Liver (tissue), 3 donors: Measurements from ENCODE around the gene TSPAN15.

ENCODE experiments used
- ATF3 ChIP-seq: IDR thresholded peaks from 2 replicates; pipeline ENCODE4 v1.6.1; 2016; ENCODE audit warnings: antibody characterized with exemption
- CTCF ChIP-seq: fragments of 150-350 bp; IDR thresholded peaks from 2 replicates; pipeline ENCODE4 v1.5.1; 2017; ENCODE audit warnings: improper control_type of control experiment, low read depth, low read length; ENCODE audit not compliant: missing input control
- EGR1 ChIP-seq, 2 donors: IDR thresholded peaks; 2 replicates each; pipeline ENCODE4 v1.6.1; 2016 to 2018; ENCODE audit warnings: antibody characterized with exemption in 2 of 2, low read depth in 2 of 2
- FOXA2 ChIP-seq: IDR thresholded peaks from 2 replicates; pipeline ENCODE4 v1.6.1; 2016; ENCODE audit warnings: antibody characterized with exemption
- GABPA ChIP-seq, 2 donors: IDR thresholded peaks in 1 of 2; conservative IDR thresholded peaks in 1 of 2; 2 replicates each; pipeline ENCODE4 v1.6.1; 2016; ENCODE audit warnings: antibody characterized with exemption in 2 of 2, mild to moderate bottlenecking in 1 of 2, moderate library complexity in 1 of 2
- JUND ChIP-seq, 2 donors: IDR thresholded peaks; 2 replicates each; pipeline ENCODE4 v1.6.1; 2016; ENCODE audit warnings: antibody characterized with exemption in 2 of 2
- MAX ChIP-seq: IDR thresholded peaks from 2 replicates; pipeline ENCODE4 v1.6.1; 2016; ENCODE audit warnings: antibody characterized with exemption
- REST ChIP-seq: IDR thresholded peaks from 2 replicates; pipeline ENCODE4 v1.6.1; 2016; ENCODE audit warnings: antibody characterized with exemption, mild to moderate bottlenecking
- RXRA ChIP-seq, 2 donors: IDR thresholded peaks; 2 replicates each; pipeline ENCODE4 v1.6.1; 2017 to 2018; ENCODE audit warnings: antibody characterized with exemption in 2 of 2, mild to moderate bottlenecking in 1 of 2
- SP1 ChIP-seq: IDR thresholded peaks from 2 replicates; pipeline ENCODE4 v1.6.1; 2018; ENCODE audit warnings: antibody characterized with exemption, mild to moderate bottlenecking
- TAF1 ChIP-seq: conservative IDR thresholded peaks from 2 replicates; pipeline ENCODE4 v1.6.1; 2016; ENCODE audit warnings: antibody characterized with exemption, mild to moderate bottlenecking
- YY1 ChIP-seq: IDR thresholded peaks from 2 replicates; pipeline ENCODE4 v1.6.1; 2016; ENCODE audit warnings: antibody characterized with exemption, mild to moderate bottlenecking
- ZBTB33 ChIP-seq: IDR thresholded peaks from 2 replicates; pipeline ENCODE4 v1.6.1; 2016; ENCODE audit warnings: antibody characterized with exemption
- donor health status: healthy.
- donor health status: healthy.

GRCh38 chr10:69497231-69497561, 45.9 kb downstream of the TSPAN15 start:
- no peak for TF ChIP-seq CTCF
- no peak for TF ChIP-seq ZBTB33
- TF ChIP-seq MAX, result no peak
- TF ChIP-seq JUND (IDR thresholded peaks at IDR 0.05), result no peak
- TF ChIP-seq EGR1 (IDR thresholded peaks at IDR 0.05; ENCODE audit: low read depth in 2 of 2), result no peak
- TF ChIP-seq SP1, result no peak
- TF ChIP-seq RXRA (IDR thresholded peaks at IDR 0.05), result no peak
- TF ChIP-seq GABPA (IDR thresholded peaks at IDR 0.05 in 1 of 2, conservative IDR thresholded peaks at IDR 0.05 in 1 of 2), result no peak
- no peak for TF ChIP-seq REST
- no peak for TF ChIP-seq YY1
- no peak for TF ChIP-seq TAF1
- no peak for TF ChIP-seq ATF3
- TF ChIP-seq FOXA2, result no peak
